H9 (cell line): ENCODE data around the gene ASS1. TPM values are rescaled to one million over a fixed set of nuclear protein-coding genes. Genes with fewer than 3 reads are reported as not detected.

ENCODE experiments used
- DNase-seq: peaks from one replicate; pipeline ENCODE4 v3.0.0-alpha.2; 2017
- H2AFZ ChIP-seq: one replicate; pipeline ENCODE4 v1.6.1; 2013; ENCODE audit warnings: mild to moderate bottlenecking, low read length, control low read depth, moderate library complexity
- H2AK5ac ChIP-seq: 2 replicates; pipeline ENCODE4 v1.6.1; 2013; ENCODE audit warnings: low read length, control low read depth, mixed read lengths; ENCODE audit not compliant: insufficient read length
- H2BK120ac ChIP-seq: one replicate; pipeline ENCODE4 v1.6.1; 2013; ENCODE audit warnings: low read depth, mild to moderate bottlenecking, low read length, control low read depth, inconsistent platforms; ENCODE audit not compliant: poor library complexity, severe bottlenecking
- H2BK12ac ChIP-seq: 2 replicates; pipeline ENCODE4 v1.6.1; 2013; ENCODE audit warnings: low read length, control low read depth, mixed read lengths, low read depth; ENCODE audit not compliant: insufficient read length
- H2BK15ac ChIP-seq: 2 replicates; pipeline ENCODE4 v1.6.1; 2013; ENCODE audit warnings: low read depth, low read length, control low read depth
- H2BK20ac ChIP-seq: one replicate; pipeline ENCODE4 v1.6.1; 2013; ENCODE audit warnings: low read depth, mild to moderate bottlenecking, low read length, control low read depth, inconsistent platforms; ENCODE audit not compliant: poor library complexity, severe bottlenecking
- H2BK5ac ChIP-seq: 2 replicates; pipeline ENCODE4 v1.6.1; 2013; ENCODE audit warnings: low read length, control low read depth, mixed read lengths; ENCODE audit not compliant: insufficient read length
- H3K14ac ChIP-seq: 2 replicates; pipeline ENCODE4 v1.6.1; 2013; ENCODE audit warnings: low read length, control low read depth; ENCODE audit not compliant: insufficient read depth
- H3K18ac ChIP-seq: 2 replicates; pipeline ENCODE4 v1.6.1; 2013; ENCODE audit warnings: low read depth, mild to moderate bottlenecking, mixed read lengths, low read length, control low read depth; ENCODE audit not compliant: insufficient read length
- H3K23ac ChIP-seq: 2 replicates; pipeline ENCODE4 v1.6.1; 2013; ENCODE audit warnings: low read length, control low read depth, mixed read lengths, low read depth; ENCODE audit not compliant: insufficient read length
- H3K23me2 ChIP-seq: 2 replicates; pipeline ENCODE4 v1.6.1; 2013; ENCODE audit warnings: low read depth, mild to moderate bottlenecking, mixed read lengths, low read length, control low read depth; ENCODE audit not compliant: insufficient read length, poor library complexity, severe bottlenecking
- H3K27ac ChIP-seq: 2 replicates; pipeline ENCODE4 v1.5.1; 2013; ENCODE audit warnings: low read length, control low read depth, mixed read lengths, low read depth; ENCODE audit not compliant: insufficient read length
- H3K27me3 ChIP-seq: 2 replicates; pipeline ENCODE4 v1.6.1; 2013; ENCODE audit warnings: low read length, control low read depth, inconsistent platforms; ENCODE audit not compliant: insufficient read depth
- H3K4ac ChIP-seq: 2 replicates; pipeline ENCODE4 v1.6.1; 2013; ENCODE audit warnings: low read depth, mild to moderate bottlenecking, control low read depth, inconsistent platforms, low read length, moderate library complexity
- H3K4me1 ChIP-seq: 2 replicates; pipeline ENCODE4 v1.6.1; 2013; ENCODE audit warnings: low read length, control low read depth, inconsistent platforms; ENCODE audit not compliant: insufficient read depth
- H3K4me2 ChIP-seq: 2 replicates; pipeline ENCODE4 v1.6.1; 2013; ENCODE audit warnings: low read length, control low read depth, mixed read lengths; ENCODE audit not compliant: insufficient read length, insufficient read depth
- H3K56ac ChIP-seq: 2 replicates; pipeline ENCODE4 v1.6.1; 2013; ENCODE audit warnings: low read depth, mild to moderate bottlenecking, mixed read lengths, low read length, control low read depth; ENCODE audit not compliant: insufficient read length
- H3K79me1 ChIP-seq: 2 replicates; pipeline ENCODE4 v1.6.1; 2013; ENCODE audit warnings: low read depth, mild to moderate bottlenecking, moderate library complexity, low read length, control low read depth, inconsistent platforms; ENCODE audit not compliant: insufficient read depth, poor library complexity, severe bottlenecking
- H3K79me2 ChIP-seq: 2 replicates; pipeline ENCODE4 v1.6.1; 2013; ENCODE audit warnings: low read length, control low read depth, inconsistent platforms; ENCODE audit not compliant: insufficient read depth
- H3K9ac ChIP-seq: 2 replicates; pipeline ENCODE4 v1.6.1; 2013; ENCODE audit warnings: low read length, control low read depth, mixed read lengths; ENCODE audit not compliant: insufficient read length; ENCODE audit errors: extremely low read depth
- H3K9me3 ChIP-seq: one replicate; pipeline ENCODE4 v1.6.1; 2013; ENCODE audit warnings: low read depth, low read length, inconsistent platforms; ENCODE audit not compliant: control insufficient read depth
- H3T11ph ChIP-seq: one replicate; pipeline ENCODE4 v1.6.1; 2013; ENCODE audit warnings: mild to moderate bottlenecking, low read length, control low read depth, inconsistent platforms
- H4K20me1 ChIP-seq: one replicate; pipeline ENCODE4 v1.6.1; 2013; ENCODE audit not compliant: control insufficient read depth, insufficient read length, insufficient read depth
- H4K5ac ChIP-seq: 2 replicates; pipeline ENCODE4 v1.6.1; 2013; ENCODE audit warnings: low read depth, mild to moderate bottlenecking, mixed read lengths, low read length, control low read depth; ENCODE audit not compliant: insufficient read length
- H4K8ac ChIP-seq: replicated peaks from 2 replicates; pipeline ENCODE4 v1.6.1; 2013; ENCODE audit warnings: low read length, control low read depth, mixed read lengths, low read depth; ENCODE audit not compliant: insufficient read length
- H4K91ac ChIP-seq: 2 replicates; pipeline ENCODE4 v1.6.1; 2013; ENCODE audit warnings: low read depth, mild to moderate bottlenecking, moderate library complexity, mixed read lengths, low read length, control low read depth; ENCODE audit not compliant: insufficient read length
- H3K27ac Mint-ChIP-seq, 3 experiments: 2 replicates in 2 of 3; 3 replicates in 1 of 3; pipeline ENCODE4 v1.8.0; 2020 to 2021; ENCODE audit warnings: mixed read lengths in 3 of 3, mild to moderate bottlenecking in 1 of 3, moderate library complexity in 1 of 3
- H3K27me3 Mint-ChIP-seq: 2 replicates; pipeline ENCODE4 v1.8.0; 2021; ENCODE audit warnings: low read depth, mild to moderate bottlenecking, moderate library complexity, mixed read lengths
- H3K36me3 Mint-ChIP-seq, 3 experiments: 2 replicates in 2 of 3; 3 replicates in 1 of 3; pipeline ENCODE4 v1.8.0; 2020 to 2021; ENCODE audit warnings: low read depth in 3 of 3, mixed read lengths in 3 of 3; ENCODE audit not compliant: insufficient read depth in 1 of 3
- H3K4me1 Mint-ChIP-seq, 2 experiments: 2 replicates each; pipeline ENCODE4 v1.8.0; 2020; ENCODE audit warnings: mixed read lengths in 2 of 2
- H3K4me3 Mint-ChIP-seq, 2 experiments: 2 replicates in 1 of 2; 3 replicates in 1 of 2; pipeline ENCODE4 v1.8.0; 2020 to 2021; ENCODE audit warnings: mild to moderate bottlenecking in 2 of 2, mixed read lengths in 2 of 2, moderate library complexity in 1 of 2
- H3K9me3 Mint-ChIP-seq, 2 experiments: 2 replicates in 1 of 2; 3 replicates in 1 of 2; pipeline ENCODE4 v1.8.0; 2020; ENCODE audit warnings: mild to moderate bottlenecking in 2 of 2, mixed read lengths in 2 of 2, moderate library complexity in 1 of 2
- WGBS: extraction: QIAGEN DNeasy Blood & Tissue Kit; methylation state at CpG from one replicate; pipeline ENCODE4 v1.1.7; 2013; ENCODE audit warnings: missing lambda C conversion rate, low lambda C conversion rate, mixed read lengths; ENCODE audit not compliant: insufficient read length; ENCODE audit errors: extremely low coverage; 5-methylcytosine and 5-hydroxymethylcytosine counted together
- total RNA-seq: library from RNA; stranded (reverse); gene quantifications from 2 replicates; pipeline ENCODE4 v1.2.1, GENCODE V29; 2021
- TF ChIP-seq, protein P1 (sequence below): fragments of 200-600 bp; sonication (generic); conservative IDR thresholded peaks from 3 replicates; pipeline ENCODE4 v1.8.0; 2021; ENCODE audit warnings: antibody characterized with exemption, mild to moderate bottlenecking

The ASS1 gene
- total RNA-seq, 1 experiment from 2014 or later, result 118 TPM

DNA sequence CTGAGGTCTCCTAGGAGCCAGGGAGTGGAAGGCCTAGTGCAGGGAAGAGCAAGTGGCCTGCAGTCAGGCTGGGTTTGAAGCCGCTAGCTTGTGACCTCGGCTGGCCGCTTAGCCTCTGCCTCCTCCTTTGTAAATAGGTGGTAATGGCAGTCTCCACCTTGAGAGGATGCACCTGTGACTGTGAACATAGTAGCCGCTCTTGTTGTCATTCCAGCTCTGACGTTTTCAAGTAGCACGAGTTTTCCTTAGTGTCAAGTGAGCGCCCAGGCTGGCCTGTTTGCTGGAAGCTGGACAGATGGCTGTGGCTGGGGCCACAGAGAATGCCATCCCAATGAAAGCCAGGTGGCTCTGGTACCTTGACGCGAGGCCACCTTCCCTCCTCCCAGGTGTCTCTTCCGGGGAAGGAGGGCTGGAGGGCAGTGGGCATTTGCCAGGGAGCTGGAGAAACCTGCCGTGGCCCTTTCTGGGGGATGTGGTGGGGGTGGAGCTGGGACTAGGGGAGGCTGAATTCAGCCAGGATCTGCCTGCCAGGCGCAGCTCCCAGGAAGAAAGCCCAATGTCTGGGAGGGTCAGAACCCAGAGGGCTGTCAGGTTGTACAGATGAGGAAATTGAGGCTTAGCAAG, 2.5 kb downstream of the ASS1 start:
- no peak overlapping the region for H3K4ac ChIP-seq
- no peak overlapping the region for H4K8ac ChIP-seq
- no peak overlapping the region for H3K56ac ChIP-seq
- no peaks in the 10 kb centered on the region for H3K79me1 ChIP-seq
- H3K23me2 ChIP-seq, result peaks cover 19% of the 10 kb centered on the region
- H3K4me2 ChIP-seq, result no peak overlapping the region
- no peak overlapping the region for H3K9ac ChIP-seq
- no peak overlapping the region for H2BK20ac ChIP-seq
- H3K4me1 Mint-ChIP-seq, result peaks cover 50 to 63% of the 10 kb centered on the region in 2 experiments
- no peak overlapping the region for H2AFZ ChIP-seq
- no peak overlapping the region for H4K91ac ChIP-seq
- H2BK5ac ChIP-seq, result no peak overlapping the region
- no peaks in the 10 kb centered on the region; a peak in 1 of 5 replicates for H3K9me3 Mint-ChIP-seq
- peak overlapping the region; percentile 70 to 84 for H3K4me3 Mint-ChIP-seq
- no peaks in the 10 kb centered on the region for H3K79me2 ChIP-seq
- H3T11ph ChIP-seq, result no peak overlapping the region
- no peak overlapping the region for H2BK15ac ChIP-seq
- H3K27me3 Mint-ChIP-seq, result peaks cover 23% of the 10 kb centered on the region
- H3K9me3 ChIP-seq, result no peaks in the 10 kb centered on the region
- WGBS, result no CpG with 5 or more reads among the region's 12 CpGs
- peak overlapping the region in 2 of 3 experiments; percentile 3 to 92; a peak in 1 of 7 replicates for H3K27ac Mint-ChIP-seq
- no peak overlapping the region for H3K27ac ChIP-seq
- no peaks in the 10 kb centered on the region for H4K20me1 ChIP-seq
- TF ChIP-seq, protein P1, sequence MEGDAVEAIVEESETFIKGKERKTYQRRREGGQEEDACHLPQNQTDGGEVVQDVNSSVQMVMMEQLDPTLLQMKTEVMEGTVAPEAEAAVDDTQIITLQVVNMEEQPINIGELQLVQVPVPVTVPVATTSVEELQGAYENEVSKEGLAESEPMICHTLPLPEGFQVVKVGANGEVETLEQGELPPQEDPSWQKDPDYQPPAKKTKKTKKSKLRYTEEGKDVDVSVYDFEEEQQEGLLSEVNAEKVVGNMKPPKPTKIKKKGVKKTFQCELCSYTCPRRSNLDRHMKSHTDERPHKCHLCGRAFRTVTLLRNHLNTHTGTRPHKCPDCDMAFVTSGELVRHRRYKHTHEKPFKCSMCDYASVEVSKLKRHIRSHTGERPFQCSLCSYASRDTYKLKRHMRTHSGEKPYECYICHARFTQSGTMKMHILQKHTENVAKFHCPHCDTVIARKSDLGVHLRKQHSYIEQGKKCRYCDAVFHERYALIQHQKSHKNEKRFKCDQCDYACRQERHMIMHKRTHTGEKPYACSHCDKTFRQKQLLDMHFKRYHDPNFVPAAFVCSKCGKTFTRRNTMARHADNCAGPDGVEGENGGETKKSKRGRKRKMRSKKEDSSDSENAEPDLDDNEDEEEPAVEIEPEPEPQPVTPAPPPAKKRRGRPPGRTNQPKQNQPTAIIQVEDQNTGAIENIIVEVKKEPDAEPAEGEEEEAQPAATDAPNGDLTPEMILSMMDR, result no peak
- no peak overlapping the region for H2BK12ac ChIP-seq
- peaks cover 0 to 8% (median 7%) of the 10 kb centered on the region in 3 experiments; a peak in 5 of 7 replicates for H3K36me3 Mint-ChIP-seq
- no peak overlapping the region for H4K5ac ChIP-seq
- DNase-seq, result no peak
- H3K23ac ChIP-seq, result no peak overlapping the region
- peaks cover 13% of the 10 kb centered on the region; the same call in 1 of the 2 replicates for H3K4me1 ChIP-seq
- H2AK5ac ChIP-seq, result no peak overlapping the region
- no peak overlapping the region for H2BK120ac ChIP-seq
- H3K14ac ChIP-seq, result peak overlapping the region; percentile 34; the same call in 1 of the 2 replicates
- H3K18ac ChIP-seq, result no peak overlapping the region
- H3K27me3 ChIP-seq, result no peaks in the 10 kb centered on the region; the same call in 1 of the 2 replicates
